8988T (cell line): Measurements from ENCODE around the gene EML4.
"Not testable (repeated sequence)": the region's sequence is repeated elsewhere in the genome, so short reads cannot be mapped to it uniquely, and the experiment has no call there.

Source experiments
- DNase-seq: peaks from one replicate; pipeline ENCODE4 v3.0.0; 2011

The EML4 gene

GRCh38 chr2:42173467-42173866, 4.3 kb downstream of the EML4 start:
- DNase-seq = not testable (repeated sequence)

GRCh38 chr2:42176992-42177738, 8.0 kb downstream of the EML4 start:
- DNase-seq = no peak

GRCh38 chr2:42178335-42178734, 9.2 kb downstream of the EML4 start:
- no peak for DNase-seq

- DNase-seq = no peak
These were observed 11.1 kb downstream of the EML4 start for GRCh38 chr2:42180300-42180699.

GRCh38 chr2:42182654-42183308, 13.6 kb downstream of the EML4 start:
- no peak for DNase-seq

- no peak for DNase-seq
These were observed 14.6 kb downstream of the EML4 start for GRCh38 chr2:42183775-42184174.

GRCh38 chr2:42184346-42184745, 15.2 kb downstream of the EML4 start:
- DNase-seq = no peak

GRCh38 chr2:42185220-42185921, 16.2 kb downstream of the EML4 start:
- DNase-seq = no peak

- no peak for DNase-seq
These were observed 17.2 kb downstream of the EML4 start for GRCh38 chr2:42186366-42186765.

GRCh38 chr2:42186945-42187632, 17.9 kb downstream of the EML4 start:
- DNase-seq = no peak

- no peak for DNase-seq
These were observed 18.7 kb downstream of the EML4 start for GRCh38 chr2:42187886-42188285.

GRCh38 chr2:42189235-42189566, 20.0 kb downstream of the EML4 start:
- no peak for DNase-seq

GRCh38 chr2:42190191-42190590, 21.0 kb downstream of the EML4 start:
- DNase-seq = no peak

GRCh38 chr2:42191285-42192009, 22.3 kb downstream of the EML4 start:
- DNase-seq = no peak

- no peak for DNase-seq
These were observed 22.8 kb downstream of the EML4 start for GRCh38 chr2:42192010-42192373.

GRCh38 chr2:42192652-42193566, 23.8 kb downstream of the EML4 start:
- DNase-seq = no peak

- DNase-seq = no peak
These were observed 24.6 kb downstream of the EML4 start for GRCh38 chr2:42193722-42194187.

- no peak for DNase-seq
These were observed 25.3 kb downstream of the EML4 start for GRCh38 chr2:42194428-42194827.

- DNase-seq = no peak
These were observed 26.4 kb downstream of the EML4 start for GRCh38 chr2:42195559-42195958.

GRCh38 chr2:42196070-42196402, 26.9 kb downstream of the EML4 start:
- no peak for DNase-seq

- DNase-seq = peak; percentile 42
These were observed 27.5 kb downstream of the EML4 start for GRCh38 chr2:42196403-42197267.
